K562 (cell line): ENCODE data around the gene RNF180. TPM values are rescaled to one million over a fixed set of nuclear protein-coding genes. Genes with fewer than 3 reads are reported as not detected.

Source experiments
- ATAC-seq: fragments of 200-7000 bp; cut with Tn5 transposase; 3 replicates; pipeline ENCODE4 v1.9.1; 2020; ENCODE audit warnings: moderate library complexity
- BruUV-seq: library from RNA; stranded (reverse); fragments of 400-500 nt; replicated peaks from 2 replicates; lab custom pipeline; 2021; lab: Mats Ljungman, UMichigan
- CTCF ChIA-PET: fragments of 300-600 bp; formaldehyde crosslinking; extraction: SDS; loops from one replicate; lab custom pipeline; 2021; ENCODE audit warnings: low intra/inter-chr PET ratio; lab: Yijun Ruan, JAX
- POLR2A ChIA-PET: fragments of 300-600, 350-650 bp; sonication (Branson Sonifier 250); formaldehyde crosslinking; extraction: SDS; loops from one replicate; lab custom pipeline; 2021; ENCODE audit warnings: antibody characterized with exemption, inconsistent platforms; lab: Yijun Ruan, JAX
- DNase-seq, 4 experiments: peaks; one replicate each; pipeline versions ENCODE4 v3.0.0 to v3.0.0-alpha.2; 2011 to 2018; ENCODE audit warnings: low spot score in 3 of 4, mixed read lengths in 3 of 4; ENCODE audit errors: extremely low read depth in 1 of 4
- FAIRE-seq: peaks from 2 replicates; lab custom pipeline; 2011; peaks lifted over from hg19 to GRCh38; lab: Jason Lieb, UNC
- H2AFZ ChIP-seq: 2 replicates; pipeline ENCODE4 v1.6.0; 2011; ENCODE audit warnings: low read depth, low read length, control low read depth, inconsistent platforms
- H3K27ac ChIP-seq: fragments of 200-600 bp; 3 replicates; pipeline ENCODE4 v1.8.0; 2011; ENCODE audit warnings: low read depth, mild to moderate bottlenecking, control low read depth, inconsistent platforms, low read length, moderate library complexity, mixed read lengths; ENCODE audit errors: extremely low read depth
- H3K27me3 ChIP-seq, 2 experiments: fragments of 300-600 bp in 1 of 2; 2 replicates in 1 of 2; 3 replicates in 1 of 2; pipeline versions ENCODE4 v1.6.0 to v1.8.0; 2011; ENCODE audit warnings: inconsistent platforms in 2 of 2, low read length in 2 of 2, mild to moderate bottlenecking in 1 of 2, mixed read lengths in 1 of 2, moderate library complexity in 1 of 2; ENCODE audit not compliant: control insufficient read depth in 2 of 2, insufficient read depth in 2 of 2
- H3K36me3 ChIP-seq: fragments of 300-600 bp; 3 replicates; pipeline ENCODE4 v1.8.0; 2011; ENCODE audit warnings: mild to moderate bottlenecking, low read length, inconsistent platforms; ENCODE audit not compliant: control insufficient read depth, insufficient read depth
- H3K4me1 ChIP-seq, 2 experiments: fragments of 200-600 bp in 1 of 2; replicated peaks in 1 of 2; 2 replicates in 1 of 2; 3 replicates in 1 of 2; pipeline versions ENCODE4 v1.5.1 to v1.8.0; 2011; ENCODE audit warnings: inconsistent platforms in 2 of 2, low read length in 2 of 2, mild to moderate bottlenecking in 1 of 2, mixed read lengths in 1 of 2, moderate library complexity in 1 of 2; ENCODE audit not compliant: control insufficient read depth in 2 of 2, insufficient read depth in 2 of 2
- H3K4me2 ChIP-seq: 2 replicates; pipeline ENCODE4 v1.6.1; 2011; ENCODE audit warnings: low read length, control low read depth, inconsistent platforms, mixed read lengths; ENCODE audit not compliant: insufficient read depth
- H3K4me3 ChIP-seq: fragments of 200-600 bp; sonication (generic), shearing (Covaris generic); 2 replicates; pipeline ENCODE4 v1.5.1; 2016; ENCODE audit warnings: control low read depth, inconsistent platforms
- H3K79me2 ChIP-seq: fragments of 200-600 bp; 3 replicates; pipeline ENCODE4 v1.8.0; 2011; ENCODE audit warnings: low read length, inconsistent platforms; ENCODE audit not compliant: control insufficient read depth, insufficient read depth
- H3K9ac ChIP-seq, 2 experiments: 2 replicates each; pipeline versions ENCODE4 v1.6.0 to v1.6.1; 2011; ENCODE audit warnings: low read depth in 2 of 2, low read length in 2 of 2, control low read depth in 1 of 2, inconsistent platforms in 1 of 2, mild to moderate bottlenecking in 1 of 2, mixed read lengths in 1 of 2; ENCODE audit not compliant: insufficient read depth in 1 of 2
- H3K9me1 ChIP-seq: one replicate; pipeline ENCODE4 v1.6.0; 2011; ENCODE audit warnings: inconsistent platforms, mild to moderate bottlenecking, low read length, moderate library complexity; ENCODE audit not compliant: control insufficient read depth, insufficient read depth
- H3K9me3 ChIP-seq: replicated peaks from 2 replicates; pipeline ENCODE4 v1.5.1; 2011; ENCODE audit warnings: low read depth, low read length, inconsistent platforms; ENCODE audit not compliant: control insufficient read depth, insufficient read depth
- H4K20me1 ChIP-seq: replicated peaks from 2 replicates; pipeline ENCODE4 v1.6.1; 2011; ENCODE audit warnings: low read length, inconsistent platforms, mixed read lengths; ENCODE audit not compliant: control insufficient read depth, insufficient read depth
- COPS2 ChIP-seq: fragments of 450-650 bp; conservative IDR thresholded peaks from 2 replicates; pipeline ENCODE4 v1.6.1; 2016; ENCODE audit warnings: mild to moderate bottlenecking, moderate library complexity
- GABPB1 ChIP-seq: sonication (generic); formaldehyde crosslinking; IDR thresholded peaks from 2 replicates; pipeline ENCODE4 v1.8.0; 2022; ENCODE audit warnings: mild to moderate bottlenecking, missing genetic modification reagents
- HDAC8 ChIP-seq: fragments of 450-650 bp; IDR thresholded peaks from 2 replicates; pipeline ENCODE4 v1.6.1; 2016; ENCODE audit warnings: mild to moderate bottlenecking, missing genetic modification characterization, moderate library complexity, missing compliant biosample characterization
- HSF4 ChIP-seq: fragments of 250-450 bp; sonication (Bioruptor Pico); IDR thresholded peaks from 2 replicates; pipeline ENCODE4 v2.1.2; 2022; ENCODE audit warnings: mild to moderate bottlenecking, moderate library complexity, borderline replicate concordance
- KAT7 ChIP-seq: sonication (generic); formaldehyde crosslinking; IDR thresholded peaks from 2 replicates; pipeline ENCODE4 v1.8.0; 2022; ENCODE audit warnings: missing genetic modification reagents, mild to moderate bottlenecking, borderline replicate concordance
- SAP30 ChIP-seq: fragments of 200-600 bp; sonication (generic); IDR thresholded peaks from 2 replicates; pipeline ENCODE4 v1.6.1; 2012; ENCODE audit warnings: borderline replicate concordance, low read depth, mild to moderate bottlenecking, moderate library complexity, low read length, control low read depth, inconsistent platforms; ENCODE audit not compliant: insufficient read depth, poor library complexity, severe bottlenecking
- SMARCB1 ChIP-seq: IDR thresholded peaks from 2 replicates; pipeline ENCODE4 v1.6.1; 2011; ENCODE audit warnings: improper control_type of control experiment, low read depth; ENCODE audit not compliant: insufficient read length
- TEAD1 ChIP-seq, 2 experiments: fragments of 450-650 bp in 1 of 2; sonication (generic) in 1 of 2; formaldehyde crosslinking; IDR thresholded peaks; 2 replicates each; pipeline versions ENCODE4 v1.4.0 to v1.8.0; 2020 to 2022; ENCODE audit warnings: mild to moderate bottlenecking in 2 of 2, missing genetic modification reagents in 1 of 2
- ZBTB11 ChIP-seq, 3 experiments: fragments of 200-800 bp in 1 of 3; fragments of 250-450 bp in 1 of 3; fragments of 450-650 bp in 1 of 3; sonication (Bioruptor Pico) in 1 of 3; sonication (Bioruptor generic) in 1 of 3; formaldehyde crosslinking in 1 of 3; IDR thresholded peaks; 2 replicates each; pipeline versions ENCODE4 v1.6.1 to v1.8.0; 2016 to 2022; ENCODE audit warnings: mild to moderate bottlenecking in 2 of 3, missing genetic modification characterization in 2 of 3, missing compliant biosample characterization in 1 of 3, moderate library complexity in 1 of 3
- ZNF24 ChIP-seq: fragments of 450-650 bp; IDR thresholded peaks from 2 replicates; pipeline ENCODE4 v1.6.1; 2016
- ZNF584 ChIP-seq: fragments of 200-800 bp; sonication (Bioruptor generic); IDR thresholded peaks from 2 replicates; pipeline ENCODE4 v1.6.1; 2016; ENCODE audit warnings: low read depth, mild to moderate bottlenecking, missing genetic modification characterization, missing compliant biosample characterization
- WGBS: fragments of 100-300 bp; shearing (Covaris generic); methylation state at CpG from one replicate; pipeline ENCODE4 v1.1.6; 2016; ENCODE audit warnings: low coverage, mixed read lengths; ENCODE audit not compliant: insufficient coverage; ENCODE audit errors: missing lambda C conversion rate; 5-methylcytosine and 5-hydroxymethylcytosine counted together
- in situ Hi-C: fragments of 300-500 bp; cut with MboI; formaldehyde crosslinking; loops from 4 replicates; pipeline ENCODE4 v1.15.0; 2018; ENCODE audit warnings: inconsistent platforms, mixed read lengths
- intact Hi-C: fragments of 100-400 bp; cut with micrococcal nuclease; formaldehyde crosslinking; loops from 2 replicates; pipeline ENCODE4 v1.14.2; 2022
- polyA plus RNA-seq, 8 experiments: library from polyadenylated mRNA; depleted of rRNA in 4 of 8; stranded (reverse) in 5 of 8; unstranded in 3 of 8; fragments of >200 nt; fragmentation: Nextera tagmentation in 2 of 8; fragmentation: Illumina TruSeq in 1 of 8; extraction: Ambion mirVana in 2 of 8; extraction: Trizol in 1 of 8; gene quantifications; 2 replicates each; pipeline versions ENCODE4 v1.2.1 to v1.2.3, GENCODE V29; 2011 to 2014; ENCODE audit warnings: inconsistent platforms in 1 of 8, missing spikeins in 1 of 8
- total RNA-seq, 7 experiments: library from RNA; depleted of rRNA in 6 of 7; stranded (reverse); fragments of >200 nt in 6 of 7; fragmentation: Illumina TruSeq in 2 of 7; extraction: Trizol in 2 of 7; gene quantifications; 2 replicates each; pipeline versions ENCODE4 v1.2.1 to v1.2.3, GENCODE V29; 2011 to 2021; ENCODE audit warnings: low replicate concordance in 1 of 7
- TF ChIP-seq, protein P1 (sequence below): sonication (generic); formaldehyde crosslinking; IDR thresholded peaks from 2 replicates; pipeline ENCODE4 v1.8.0; 2022; ENCODE audit warnings: missing genetic modification reagents, mild to moderate bottlenecking, moderate library complexity, borderline replicate concordance

RNF180 gene
- total and polyA plus RNA-seq, 9 of the 15 experiments (the other 6 are each of a cell fraction or from before 2014, with no cell fraction given): 0.05 TPM; not detected in 8

DNA sequence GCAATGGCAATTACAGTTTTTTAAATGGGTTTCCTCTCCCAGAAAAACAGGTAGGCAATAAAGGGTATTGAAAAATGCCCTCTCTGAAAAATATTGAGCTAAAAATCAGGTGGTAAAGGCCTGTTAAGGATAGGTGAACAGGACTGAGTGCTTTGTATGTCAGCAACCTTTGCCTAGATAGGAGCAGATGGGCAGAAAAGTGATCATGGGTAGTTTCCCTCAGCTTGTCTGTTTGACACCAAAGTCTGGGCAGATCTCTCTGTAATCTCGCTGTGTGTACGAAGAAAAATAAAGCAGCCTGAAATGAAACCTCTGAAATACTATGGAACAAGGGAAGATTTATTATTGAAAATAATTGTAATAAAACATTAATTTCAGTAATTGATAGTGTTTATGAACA lies 15.8 kb downstream of the RNF180 start:
- H3K9me3 ChIP-seq: no peaks in the 10 kb centered on the region
- POLR2A ChIA-PET: no interaction called here
- no peak for DNase-seq
- FAIRE-seq: no peak
- in situ Hi-C loops: no loop called here
- intact Hi-C loops: no loop called here
- no peaks in the 10 kb centered on the region for H3K27me3 ChIP-seq
- H3K36me3 ChIP-seq: no peaks in the 10 kb centered on the region
- CTCF ChIA-PET: no interaction called here
- H4K20me1 ChIP-seq: no peaks in the 10 kb centered on the region
- no peak overlapping the region for H3K4me2 ChIP-seq
- 0% methylated on average over 2 of the region's 2 CpGs for WGBS
- H3K4me3 ChIP-seq: no peak overlapping the region
- no peak overlapping the region for H3K9ac ChIP-seq
- BruUV-seq: no TSS peak
- no peaks in the 10 kb centered on the region for H3K9me1 ChIP-seq
- no peaks in the 10 kb centered on the region for H3K4me1 ChIP-seq
- no peak overlapping the region for H2AFZ ChIP-seq
- no peak for ATAC-seq
- H3K27ac ChIP-seq: no peak overlapping the region
- no peaks in the 10 kb centered on the region for H3K79me2 ChIP-seq
- no peak for TF ChIP-seq SAP30
- TF ChIP-seq ZNF584: no peak
- TF ChIP-seq ZBTB11 (CRISPR knock-in tag; IDR thresholded peaks at IDR 0.05): no peak
- TF ChIP-seq, protein P1, sequence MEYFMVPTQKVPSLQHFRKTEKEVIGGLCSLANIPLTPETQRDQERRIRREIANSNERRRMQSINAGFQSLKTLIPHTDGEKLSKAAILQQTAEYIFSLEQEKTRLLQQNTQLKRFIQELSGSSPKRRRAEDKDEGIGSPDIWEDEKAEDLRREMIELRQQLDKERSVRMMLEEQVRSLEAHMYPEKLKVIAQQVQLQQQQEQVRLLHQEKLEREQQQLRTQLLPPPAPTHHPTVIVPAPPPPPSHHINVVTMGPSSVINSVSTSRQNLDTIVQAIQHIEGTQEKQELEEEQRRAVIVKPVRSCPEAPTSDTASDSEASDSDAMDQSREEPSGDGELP: no peak
- TF ChIP-seq HDAC8 (tag): no peak
- TF ChIP-seq HSF4 (CRISPR knock-in tag): no peak
- TF ChIP-seq SMARCB1: no peak
- TF ChIP-seq GABPB1 (CRISPR knock-in tag): no peak
- TF ChIP-seq KAT7 (CRISPR knock-in tag): no peak
- TF ChIP-seq ZNF24: no peak
- no peak for TF ChIP-seq COPS2
- TF ChIP-seq TEAD1 (CRISPR knock-in tag; IDR thresholded peaks at IDR 0.05): no peak
